H9 (cell line): ENCODE results near the gene DNAJC1. TPM values are rescaled to one million over a fixed set of nuclear protein-coding genes. Genes with fewer than 3 reads are reported as not detected.

ENCODE experiments used
- DNase-seq: peaks from one replicate; pipeline ENCODE4 v3.0.0-alpha.2; 2017
- H2AFZ ChIP-seq: one replicate; pipeline ENCODE4 v1.6.1; 2013; ENCODE audit warnings: mild to moderate bottlenecking, low read length, control low read depth, moderate library complexity
- H2AK5ac ChIP-seq: 2 replicates; pipeline ENCODE4 v1.6.1; 2013; ENCODE audit warnings: low read length, control low read depth, mixed read lengths; ENCODE audit not compliant: insufficient read length
- H2BK120ac ChIP-seq: one replicate; pipeline ENCODE4 v1.6.1; 2013; ENCODE audit warnings: low read depth, mild to moderate bottlenecking, low read length, control low read depth, inconsistent platforms; ENCODE audit not compliant: poor library complexity, severe bottlenecking
- H2BK12ac ChIP-seq: 2 replicates; pipeline ENCODE4 v1.6.1; 2013; ENCODE audit warnings: low read length, control low read depth, mixed read lengths, low read depth; ENCODE audit not compliant: insufficient read length
- H2BK15ac ChIP-seq: 2 replicates; pipeline ENCODE4 v1.6.1; 2013; ENCODE audit warnings: low read depth, low read length, control low read depth
- H2BK20ac ChIP-seq: one replicate; pipeline ENCODE4 v1.6.1; 2013; ENCODE audit warnings: low read depth, mild to moderate bottlenecking, low read length, control low read depth, inconsistent platforms; ENCODE audit not compliant: poor library complexity, severe bottlenecking
- H2BK5ac ChIP-seq: 2 replicates; pipeline ENCODE4 v1.6.1; 2013; ENCODE audit warnings: low read length, control low read depth, mixed read lengths; ENCODE audit not compliant: insufficient read length
- H3K14ac ChIP-seq: 2 replicates; pipeline ENCODE4 v1.6.1; 2013; ENCODE audit warnings: low read length, control low read depth; ENCODE audit not compliant: insufficient read depth
- H3K18ac ChIP-seq: 2 replicates; pipeline ENCODE4 v1.6.1; 2013; ENCODE audit warnings: low read depth, mild to moderate bottlenecking, mixed read lengths, low read length, control low read depth; ENCODE audit not compliant: insufficient read length
- H3K23ac ChIP-seq: 2 replicates; pipeline ENCODE4 v1.6.1; 2013; ENCODE audit warnings: low read length, control low read depth, mixed read lengths, low read depth; ENCODE audit not compliant: insufficient read length
- H3K23me2 ChIP-seq: 2 replicates; pipeline ENCODE4 v1.6.1; 2013; ENCODE audit warnings: low read depth, mild to moderate bottlenecking, mixed read lengths, low read length, control low read depth; ENCODE audit not compliant: insufficient read length, poor library complexity, severe bottlenecking
- H3K27ac ChIP-seq: 2 replicates; pipeline ENCODE4 v1.5.1; 2013; ENCODE audit warnings: low read length, control low read depth, mixed read lengths, low read depth; ENCODE audit not compliant: insufficient read length
- H3K27me3 ChIP-seq: 2 replicates; pipeline ENCODE4 v1.6.1; 2013; ENCODE audit warnings: low read length, control low read depth, inconsistent platforms; ENCODE audit not compliant: insufficient read depth
- H3K4ac ChIP-seq: 2 replicates; pipeline ENCODE4 v1.6.1; 2013; ENCODE audit warnings: low read depth, mild to moderate bottlenecking, control low read depth, inconsistent platforms, low read length, moderate library complexity
- H3K4me1 ChIP-seq: 2 replicates; pipeline ENCODE4 v1.6.1; 2013; ENCODE audit warnings: low read length, control low read depth, inconsistent platforms; ENCODE audit not compliant: insufficient read depth
- H3K4me2 ChIP-seq: 2 replicates; pipeline ENCODE4 v1.6.1; 2013; ENCODE audit warnings: low read length, control low read depth, mixed read lengths; ENCODE audit not compliant: insufficient read length, insufficient read depth
- H3K56ac ChIP-seq: 2 replicates; pipeline ENCODE4 v1.6.1; 2013; ENCODE audit warnings: low read depth, mild to moderate bottlenecking, mixed read lengths, low read length, control low read depth; ENCODE audit not compliant: insufficient read length
- H3K79me1 ChIP-seq: 2 replicates; pipeline ENCODE4 v1.6.1; 2013; ENCODE audit warnings: low read depth, mild to moderate bottlenecking, moderate library complexity, low read length, control low read depth, inconsistent platforms; ENCODE audit not compliant: insufficient read depth, poor library complexity, severe bottlenecking
- H3K79me2 ChIP-seq: 2 replicates; pipeline ENCODE4 v1.6.1; 2013; ENCODE audit warnings: low read length, control low read depth, inconsistent platforms; ENCODE audit not compliant: insufficient read depth
- H3K9ac ChIP-seq: 2 replicates; pipeline ENCODE4 v1.6.1; 2013; ENCODE audit warnings: low read length, control low read depth, mixed read lengths; ENCODE audit not compliant: insufficient read length; ENCODE audit errors: extremely low read depth
- H3K9me3 ChIP-seq: one replicate; pipeline ENCODE4 v1.6.1; 2013; ENCODE audit warnings: low read depth, low read length, inconsistent platforms; ENCODE audit not compliant: control insufficient read depth
- H3T11ph ChIP-seq: one replicate; pipeline ENCODE4 v1.6.1; 2013; ENCODE audit warnings: mild to moderate bottlenecking, low read length, control low read depth, inconsistent platforms
- H4K20me1 ChIP-seq: one replicate; pipeline ENCODE4 v1.6.1; 2013; ENCODE audit not compliant: control insufficient read depth, insufficient read length, insufficient read depth
- H4K5ac ChIP-seq: 2 replicates; pipeline ENCODE4 v1.6.1; 2013; ENCODE audit warnings: low read depth, mild to moderate bottlenecking, mixed read lengths, low read length, control low read depth; ENCODE audit not compliant: insufficient read length
- H4K8ac ChIP-seq: replicated peaks from 2 replicates; pipeline ENCODE4 v1.6.1; 2013; ENCODE audit warnings: low read length, control low read depth, mixed read lengths, low read depth; ENCODE audit not compliant: insufficient read length
- H4K91ac ChIP-seq: 2 replicates; pipeline ENCODE4 v1.6.1; 2013; ENCODE audit warnings: low read depth, mild to moderate bottlenecking, moderate library complexity, mixed read lengths, low read length, control low read depth; ENCODE audit not compliant: insufficient read length
- H3K27ac Mint-ChIP-seq, 3 experiments: 2 replicates in 2 of 3; 3 replicates in 1 of 3; pipeline ENCODE4 v1.8.0; 2020 to 2021; ENCODE audit warnings: mixed read lengths in 3 of 3, mild to moderate bottlenecking in 1 of 3, moderate library complexity in 1 of 3
- H3K27me3 Mint-ChIP-seq: 2 replicates; pipeline ENCODE4 v1.8.0; 2021; ENCODE audit warnings: low read depth, mild to moderate bottlenecking, moderate library complexity, mixed read lengths
- H3K36me3 Mint-ChIP-seq, 3 experiments: 2 replicates in 2 of 3; 3 replicates in 1 of 3; pipeline ENCODE4 v1.8.0; 2020 to 2021; ENCODE audit warnings: low read depth in 3 of 3, mixed read lengths in 3 of 3; ENCODE audit not compliant: insufficient read depth in 1 of 3
- H3K4me1 Mint-ChIP-seq, 2 experiments: 2 replicates each; pipeline ENCODE4 v1.8.0; 2020; ENCODE audit warnings: mixed read lengths in 2 of 2
- H3K4me3 Mint-ChIP-seq, 2 experiments: 2 replicates in 1 of 2; 3 replicates in 1 of 2; pipeline ENCODE4 v1.8.0; 2020 to 2021; ENCODE audit warnings: mild to moderate bottlenecking in 2 of 2, mixed read lengths in 2 of 2, moderate library complexity in 1 of 2
- H3K9me3 Mint-ChIP-seq, 2 experiments: 2 replicates in 1 of 2; 3 replicates in 1 of 2; pipeline ENCODE4 v1.8.0; 2020; ENCODE audit warnings: mild to moderate bottlenecking in 2 of 2, mixed read lengths in 2 of 2, moderate library complexity in 1 of 2
- CTCF ChIP-seq: fragments of 200-600 bp; sonication (generic); conservative IDR thresholded peaks from 3 replicates; pipeline ENCODE4 v1.8.0; 2021; ENCODE audit warnings: antibody characterized with exemption, mild to moderate bottlenecking
- total RNA-seq: library from RNA; stranded (reverse); gene quantifications from 2 replicates; pipeline ENCODE4 v1.2.1, GENCODE V29; 2021

The DNAJC1 gene
- total RNA-seq, 1 experiment from 2014 or later = 11.2 TPM

GRCh38 chr10:21919906-21920305 is 83.6 kb downstream of the DNAJC1 start:
- Histone ChIP-seq H3K18ac (no peak overlapping the region), H2BK120ac (no peak overlapping the region), H3K79me2 (no peaks in the 10 kb centered on the region), H3K14ac (no peak overlapping the region), H3K4ac (no peak overlapping the region), H3K4me2 (no peak overlapping the region), H3K9me3 (no peaks in the 10 kb centered on the region), H3K23ac (no peak overlapping the region), H4K8ac (no peak overlapping the region), H2BK15ac (no peak overlapping the region), H3K27me3 (no peaks in the 10 kb centered on the region), H3T11ph (no peak overlapping the region), H2BK5ac (no peak overlapping the region), H4K5ac (no peak overlapping the region), H2AK5ac (no peak overlapping the region), H2AFZ (no peak overlapping the region), H4K91ac (no peak overlapping the region), H2BK12ac (no peak overlapping the region), H3K23me2 (no peaks in the 10 kb centered on the region), H3K79me1 (no peaks in the 10 kb centered on the region), H2BK20ac (no peak overlapping the region), H4K20me1 (no peaks in the 10 kb centered on the region), H3K56ac (no peak overlapping the region), H3K4me1 (0 out of 2 replicates have a peak, but pooled peaks cover 3% of the 10 kb centered on the region), H3K27ac (no peak overlapping the region), H3K9ac (no peak overlapping the region)
- no peaks in the 10 kb centered on the region for H3K27me3 Mint-ChIP-seq
- TF ChIP-seq CTCF = no peak
- H3K27ac Mint-ChIP-seq = peak overlapping the region in 1 of 3 experiments; percentile 37; a peak in 2 of 7 replicates
- no peaks in the 10 kb centered on the region for H3K36me3 Mint-ChIP-seq
- no peak for DNase-seq
- H3K4me1 Mint-ChIP-seq = peaks cover 13 to 35% of the 10 kb centered on the region in 2 experiments
- no peaks in the 10 kb centered on the region for H3K9me3 Mint-ChIP-seq
- H3K4me3 Mint-ChIP-seq = no peak overlapping the region
